GM21786 (cell line): Measurements from ENCODE around the gene KDM3A.

ENCODE experiments used
- ATAC-seq: cut with Tn5 transposase; IDR thresholded peaks from one replicate; pipeline ENCODE4 v1.9.1; 2021; ENCODE audit not compliant: unreplicated experiment

Gene KDM3A

GRCh38 chr2:86513948-86514660 is 72.9 kb downstream of the KDM3A start:
- ATAC-seq = no peak

GRCh38 chr2:86518481-86518880 is 77.3 kb downstream of the KDM3A start:
- ATAC-seq = no peak

DNA sequence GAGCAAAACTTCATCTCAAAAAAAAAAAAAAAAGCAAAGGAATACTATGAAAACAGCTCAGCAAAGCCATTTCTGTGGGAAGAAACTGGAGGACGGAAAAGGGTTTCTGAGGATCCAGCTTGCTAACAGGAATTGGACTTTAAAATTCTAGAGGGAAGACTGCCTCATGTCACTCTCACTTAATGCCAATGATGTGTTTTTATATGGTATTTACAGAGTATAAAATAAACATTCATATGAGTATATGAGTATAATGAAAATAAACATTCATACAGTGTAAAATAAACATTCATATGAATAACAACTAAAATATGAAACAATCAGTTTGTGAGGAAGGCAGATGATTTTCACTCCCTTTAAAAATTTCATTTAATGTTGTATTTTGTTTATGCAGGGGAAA is 78.2 kb downstream of the KDM3A start:
- ATAC-seq = no peak

DNA sequence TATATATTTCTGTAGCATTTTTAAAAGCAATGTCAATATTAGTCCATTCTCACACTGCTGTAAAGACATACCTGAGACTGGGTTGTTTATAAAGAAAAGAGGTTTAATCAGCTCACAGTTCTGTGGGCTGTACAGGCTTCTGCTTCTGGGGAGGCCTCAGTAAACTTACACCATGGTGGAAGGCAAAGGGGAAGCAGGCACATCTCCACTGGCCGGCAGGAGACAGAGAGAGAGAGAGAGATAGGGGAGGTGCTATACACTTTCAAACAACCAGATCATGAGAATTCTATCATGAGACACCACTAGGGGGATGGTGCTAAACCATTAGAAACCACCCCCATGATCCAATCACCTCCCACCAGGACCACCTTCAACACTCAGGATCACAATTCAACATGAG is 79.0 kb downstream of the KDM3A start:
- ATAC-seq = no peak

GRCh38 chr2:86521922-86522321 is 80.8 kb downstream of the KDM3A start:
- no peak for ATAC-seq

DNA sequence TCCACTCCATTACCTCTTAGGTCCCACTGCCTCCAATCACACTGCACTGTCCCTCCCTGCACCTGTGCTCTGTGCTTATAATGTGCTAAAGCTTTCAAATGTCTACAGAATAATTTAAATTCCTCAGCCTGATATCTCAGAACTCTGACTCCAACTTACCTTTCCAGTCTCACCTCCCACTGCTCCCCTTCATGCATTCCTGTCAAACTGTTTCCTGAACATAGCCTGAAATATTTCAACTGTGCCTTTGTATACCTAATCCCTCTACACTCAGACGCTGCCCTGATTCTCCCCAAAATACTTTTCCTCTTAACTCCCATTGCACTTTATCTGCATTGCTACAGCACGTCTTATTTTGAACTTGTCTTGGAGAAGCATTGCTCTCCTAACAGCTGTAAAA is 81.5 kb downstream of the KDM3A start:
- no peak for ATAC-seq

- no peak for ATAC-seq
Measured at GRCh38 chr2:86523491-86523890, 82.3 kb downstream of the KDM3A start.

DNA sequence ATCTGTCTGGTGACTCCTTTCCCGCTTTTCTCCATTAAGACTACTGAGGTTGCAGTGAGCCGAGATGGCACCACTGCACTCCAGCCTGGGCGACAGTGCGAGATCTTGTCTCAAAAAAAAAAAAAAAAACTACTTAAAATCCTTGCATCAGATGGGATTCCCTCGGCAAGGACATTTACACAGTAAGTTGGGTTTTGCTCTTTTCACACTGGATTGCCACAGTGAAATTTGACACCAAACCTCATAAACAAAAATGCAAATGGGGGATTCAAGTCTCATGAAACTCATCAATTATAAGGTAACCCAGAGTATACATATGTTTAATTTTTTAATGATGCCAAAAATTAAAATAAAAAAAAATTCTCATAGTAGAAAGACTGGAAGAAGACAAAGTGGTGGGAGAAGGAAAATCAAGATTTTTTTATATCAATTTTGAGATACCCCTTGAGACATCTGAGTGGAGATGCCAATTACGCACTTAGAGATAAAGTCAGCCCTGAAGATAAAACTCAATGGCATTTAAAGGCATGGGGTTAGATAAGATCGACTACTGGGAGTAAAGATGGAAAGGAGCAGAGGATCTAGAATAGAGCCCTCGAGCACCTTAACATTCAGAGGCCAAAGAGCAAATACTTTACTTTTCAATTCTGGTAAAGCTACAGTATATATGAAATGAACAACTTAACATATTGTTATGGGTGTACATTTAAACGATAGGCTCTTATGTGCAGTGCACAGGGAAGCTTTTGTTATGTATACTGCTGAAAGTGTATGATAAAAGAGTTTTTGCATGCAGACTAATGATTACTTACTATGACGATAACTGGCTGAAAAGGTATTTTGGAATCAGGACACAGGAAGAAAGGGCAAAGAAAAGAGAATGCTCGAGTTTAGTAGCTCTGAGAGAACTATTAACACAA is 84.5 kb downstream of the KDM3A start:
- ATAC-seq = no peak

DNA sequence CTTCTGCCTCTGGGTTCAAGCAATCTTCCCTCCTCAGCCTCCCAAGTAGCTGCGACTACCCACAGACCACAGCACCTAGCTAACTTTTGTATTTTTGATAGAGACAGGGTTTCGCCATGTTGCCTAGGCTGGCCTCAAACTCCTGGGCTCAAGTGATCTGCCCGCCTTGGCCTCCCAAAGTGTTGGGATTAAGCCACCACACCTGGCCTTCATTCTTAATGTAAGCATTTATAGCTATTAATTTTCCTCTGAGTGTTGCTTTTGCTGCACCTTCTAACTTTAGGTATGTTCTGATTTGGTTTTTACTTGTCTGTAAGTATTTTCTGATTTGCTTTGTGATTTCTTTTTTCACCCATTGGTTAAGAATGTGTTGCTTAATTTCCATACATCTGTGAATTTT is 92.4 kb downstream of the KDM3A start:
- ATAC-seq = no peak

GRCh38 chr2:86541334-86541733 is 100.2 kb downstream of the KDM3A start:
- no peak for ATAC-seq
